Measurements from ENCODE around the gene TP73. TPM values are rescaled to one million over a fixed set of nuclear protein-coding genes. Genes with fewer than 3 reads are reported as not detected.
"Not testable (repeated sequence)": the region's sequence is repeated elsewhere in the genome, so short reads cannot be mapped to it uniquely, and the experiment has no call there.

TP73 gene
- total RNA-seq, 1 donor from 2014 or later = 2.2 TPM

DNA sequence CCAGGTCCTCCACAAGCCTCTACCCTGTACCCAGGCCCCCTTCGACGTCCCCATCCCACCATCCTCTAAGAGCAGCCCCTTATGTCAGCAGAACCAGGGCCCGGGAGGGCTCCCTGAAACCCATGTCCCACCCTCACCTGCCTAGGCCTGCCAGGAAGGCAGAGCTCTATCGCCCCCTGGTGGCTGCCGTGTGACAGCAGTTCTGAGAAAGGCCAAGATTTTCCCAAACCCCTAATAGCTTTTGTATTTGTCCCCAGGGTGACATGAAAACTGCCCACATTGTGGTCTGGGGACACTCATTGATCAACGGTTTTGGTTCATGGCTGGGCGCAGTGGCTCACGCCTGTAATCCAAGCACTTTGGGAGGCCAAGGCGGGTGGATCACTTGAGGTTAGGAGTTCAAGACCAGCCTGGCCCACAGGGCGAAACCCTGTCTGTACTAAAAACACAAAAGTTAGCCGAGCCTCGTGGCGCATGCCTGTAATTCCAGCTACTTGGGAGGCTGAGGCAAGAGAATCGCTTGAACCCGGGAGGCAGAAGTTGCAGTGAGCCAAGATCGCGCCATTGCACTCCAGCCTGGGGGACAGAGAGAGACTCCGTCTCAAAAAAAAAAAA is 72.2 kb downstream of the TP73 start:
- not testable (repeated sequence) for H3K4me3 Mint-ChIP-seq (ENCODE audit: low read depth)

DNA sequence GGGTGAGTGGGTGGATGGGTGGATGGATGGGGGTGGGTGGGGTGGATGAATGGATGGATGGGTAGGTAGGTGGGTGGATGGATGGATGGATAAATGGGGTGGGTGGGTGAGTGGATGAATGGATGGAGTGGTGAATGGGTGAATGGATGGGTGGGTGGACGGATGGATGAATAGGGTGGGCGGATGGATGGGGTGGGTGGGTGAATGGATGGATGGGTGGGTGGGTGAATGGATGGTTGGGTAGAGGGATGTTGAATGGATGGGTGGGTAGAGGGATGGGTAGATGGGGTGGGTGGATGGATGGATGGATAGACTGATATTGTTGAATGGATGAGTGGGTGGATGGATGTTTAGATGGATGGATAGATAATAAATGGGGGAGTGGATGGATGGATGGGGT is 73.0 kb downstream of the TP73 start:
- Mint-ChIP-seq H3K9me3 (ENCODE audit: low read depth) (no peaks in the 10 kb centered on the region), H3K27me3 (peaks cover 19% of the 10 kb centered on the region), H3K4me3 (ENCODE audit: low read depth) (no peak overlapping the region), H3K4me1 (ENCODE audit: low read depth) (no peaks in the 10 kb centered on the region), H3K27ac (no peak overlapping the region), H3K36me3 (ENCODE audit: insufficient read depth) (no peaks in the 10 kb centered on the region)
- DNase-seq (ENCODE audit: low spot score, unreplicated experiment) = no peak
- TF ChIP-seq, protein P1, sequence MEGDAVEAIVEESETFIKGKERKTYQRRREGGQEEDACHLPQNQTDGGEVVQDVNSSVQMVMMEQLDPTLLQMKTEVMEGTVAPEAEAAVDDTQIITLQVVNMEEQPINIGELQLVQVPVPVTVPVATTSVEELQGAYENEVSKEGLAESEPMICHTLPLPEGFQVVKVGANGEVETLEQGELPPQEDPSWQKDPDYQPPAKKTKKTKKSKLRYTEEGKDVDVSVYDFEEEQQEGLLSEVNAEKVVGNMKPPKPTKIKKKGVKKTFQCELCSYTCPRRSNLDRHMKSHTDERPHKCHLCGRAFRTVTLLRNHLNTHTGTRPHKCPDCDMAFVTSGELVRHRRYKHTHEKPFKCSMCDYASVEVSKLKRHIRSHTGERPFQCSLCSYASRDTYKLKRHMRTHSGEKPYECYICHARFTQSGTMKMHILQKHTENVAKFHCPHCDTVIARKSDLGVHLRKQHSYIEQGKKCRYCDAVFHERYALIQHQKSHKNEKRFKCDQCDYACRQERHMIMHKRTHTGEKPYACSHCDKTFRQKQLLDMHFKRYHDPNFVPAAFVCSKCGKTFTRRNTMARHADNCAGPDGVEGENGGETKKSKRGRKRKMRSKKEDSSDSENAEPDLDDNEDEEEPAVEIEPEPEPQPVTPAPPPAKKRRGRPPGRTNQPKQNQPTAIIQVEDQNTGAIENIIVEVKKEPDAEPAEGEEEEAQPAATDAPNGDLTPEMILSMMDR (IDR thresholded peaks at IDR 0.05; ENCODE audit: unreplicated experiment) = no peak

More for the DNA sequence above, 72.2 kb downstream of the TP73 start:
- TF ChIP-seq, protein P1 (IDR thresholded peaks at IDR 0.05; ENCODE audit: unreplicated experiment) = peak; percentile 96
- H3K27me3 Mint-ChIP-seq = peaks cover 24% of the 10 kb centered on the region
- DNase-seq (ENCODE audit: low spot score, unreplicated experiment) = peak; percentile 85
- not testable (repeated sequence) for H3K27ac Mint-ChIP-seq; H3K9me3 Mint-ChIP-seq (ENCODE audit: low read depth); H3K36me3 Mint-ChIP-seq (ENCODE audit: insufficient read depth); H3K4me1 Mint-ChIP-seq (ENCODE audit: low read depth)

DNA sequence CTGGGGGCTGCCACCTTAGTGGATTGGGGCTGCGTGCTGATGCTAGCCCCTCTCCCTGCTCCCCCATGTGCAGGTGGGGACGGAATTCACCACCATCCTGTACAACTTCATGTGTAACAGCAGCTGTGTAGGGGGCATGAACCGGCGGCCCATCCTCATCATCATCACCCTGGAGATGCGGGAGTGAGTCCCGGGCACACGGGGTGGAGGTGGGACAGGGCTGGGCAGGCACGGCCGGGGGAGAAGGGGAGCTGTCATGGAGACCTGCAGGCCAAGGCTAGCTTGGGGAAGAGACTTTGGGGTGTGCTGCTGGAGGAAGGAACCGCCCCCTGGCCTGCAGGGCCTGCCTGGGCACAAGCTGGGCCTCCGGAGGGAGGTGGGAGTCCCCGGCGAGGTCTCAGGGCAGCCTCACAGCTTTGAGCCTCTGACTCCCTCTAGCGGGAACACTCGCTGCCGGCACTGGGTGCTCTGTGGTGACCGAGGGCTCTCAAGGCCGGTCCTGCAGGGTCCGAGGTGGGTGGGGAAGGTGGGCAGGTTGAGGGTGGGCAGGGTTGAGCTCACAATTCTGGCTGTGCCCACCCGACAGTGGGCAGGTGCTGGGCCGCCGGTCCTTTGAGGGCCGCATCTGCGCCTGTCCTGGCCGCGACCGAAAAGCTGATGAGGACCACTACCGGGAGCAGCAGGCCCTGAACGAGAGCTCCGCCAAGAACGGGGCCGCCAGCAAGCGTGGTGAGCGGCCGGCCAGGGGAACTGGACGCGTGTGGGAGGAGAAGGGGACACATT is 74.9 kb downstream of the TP73 start:
- TF ChIP-seq, protein P1 (IDR thresholded peaks at IDR 0.05; ENCODE audit: unreplicated experiment) = peak; percentile 59
- H3K9me3 Mint-ChIP-seq (ENCODE audit: low read depth) = no peaks in the 10 kb centered on the region

DNA sequence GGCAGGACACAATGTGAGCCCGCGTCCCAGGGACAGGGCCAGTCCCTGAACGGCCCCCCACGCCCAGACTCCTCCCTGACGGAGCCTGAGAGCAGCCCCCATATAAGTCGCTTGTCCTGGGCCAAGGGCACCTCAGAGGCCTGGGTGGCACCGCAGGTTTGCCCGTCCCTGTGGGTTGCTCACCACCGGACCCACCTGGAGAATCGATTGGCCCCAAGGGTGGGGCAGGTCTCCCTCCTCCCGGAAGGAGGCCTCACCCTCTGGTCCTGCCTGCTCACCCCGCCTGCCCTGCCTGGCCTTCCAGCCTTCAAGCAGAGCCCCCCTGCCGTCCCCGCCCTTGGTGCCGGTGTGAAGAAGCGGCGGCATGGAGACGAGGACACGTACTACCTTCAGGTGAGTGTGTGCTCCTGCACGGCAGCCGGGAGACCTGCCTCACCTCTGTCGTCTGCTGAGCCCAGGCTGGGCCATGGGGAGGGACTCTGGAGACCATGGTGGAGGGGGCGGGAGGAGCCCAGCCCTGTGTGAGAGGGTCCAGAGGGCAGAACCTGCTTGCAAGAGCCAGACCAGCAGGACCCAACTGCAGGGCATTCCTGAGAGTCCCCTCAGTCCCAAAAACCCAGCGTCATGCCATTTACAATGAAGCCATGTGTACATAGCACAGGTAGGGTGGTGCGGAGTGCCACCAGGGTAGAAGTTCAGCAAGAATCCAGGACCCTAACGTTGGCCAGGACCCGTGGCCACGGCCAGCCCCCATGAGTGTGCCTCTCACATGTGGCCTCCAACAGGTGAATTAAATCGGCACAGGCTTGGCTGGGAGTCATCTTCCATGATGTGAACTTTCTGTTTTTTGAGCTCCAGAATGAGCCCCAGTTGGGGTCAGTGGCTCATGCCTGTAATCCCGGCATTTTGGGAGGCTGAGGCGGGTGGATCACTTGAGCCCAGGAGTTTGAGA is 75.8 kb downstream of the TP73 start:
- Mint-ChIP-seq H3K36me3 (ENCODE audit: insufficient read depth) (no peaks in the 10 kb centered on the region), H3K4me3 (ENCODE audit: low read depth) (no peak overlapping the region), H3K27ac (no peak overlapping the region), H3K4me1 (ENCODE audit: low read depth) (no peaks in the 10 kb centered on the region), H3K27me3 (peaks cover 7% of the 10 kb centered on the region), H3K9me3 (ENCODE audit: low read depth) (no peaks in the 10 kb centered on the region)
- TF ChIP-seq, protein P1 (IDR thresholded peaks at IDR 0.05; ENCODE audit: unreplicated experiment) = no peak
- DNase-seq (ENCODE audit: low spot score, unreplicated experiment) = no peak

More for the DNA sequence above, 74.9 kb downstream of the TP73 start:
- H3K27me3 Mint-ChIP-seq = peaks cover 7% of the 10 kb centered on the region
- H3K4me1 Mint-ChIP-seq (ENCODE audit: low read depth) = no peaks in the 10 kb centered on the region
- H3K27ac Mint-ChIP-seq = no peak overlapping the region
- H3K36me3 Mint-ChIP-seq (ENCODE audit: insufficient read depth) = no peaks in the 10 kb centered on the region
- DNase-seq (ENCODE audit: low spot score, unreplicated experiment) = no peak
- no peak overlapping the region for H3K4me3 Mint-ChIP-seq (ENCODE audit: low read depth)
